ENCODE results near the gene DDX10.
"Not testable (repeated sequence)": the region's sequence is repeated elsewhere in the genome, so short reads cannot be mapped to it uniquely, and the experiment has no call there.

The DDX10 gene

DNA sequence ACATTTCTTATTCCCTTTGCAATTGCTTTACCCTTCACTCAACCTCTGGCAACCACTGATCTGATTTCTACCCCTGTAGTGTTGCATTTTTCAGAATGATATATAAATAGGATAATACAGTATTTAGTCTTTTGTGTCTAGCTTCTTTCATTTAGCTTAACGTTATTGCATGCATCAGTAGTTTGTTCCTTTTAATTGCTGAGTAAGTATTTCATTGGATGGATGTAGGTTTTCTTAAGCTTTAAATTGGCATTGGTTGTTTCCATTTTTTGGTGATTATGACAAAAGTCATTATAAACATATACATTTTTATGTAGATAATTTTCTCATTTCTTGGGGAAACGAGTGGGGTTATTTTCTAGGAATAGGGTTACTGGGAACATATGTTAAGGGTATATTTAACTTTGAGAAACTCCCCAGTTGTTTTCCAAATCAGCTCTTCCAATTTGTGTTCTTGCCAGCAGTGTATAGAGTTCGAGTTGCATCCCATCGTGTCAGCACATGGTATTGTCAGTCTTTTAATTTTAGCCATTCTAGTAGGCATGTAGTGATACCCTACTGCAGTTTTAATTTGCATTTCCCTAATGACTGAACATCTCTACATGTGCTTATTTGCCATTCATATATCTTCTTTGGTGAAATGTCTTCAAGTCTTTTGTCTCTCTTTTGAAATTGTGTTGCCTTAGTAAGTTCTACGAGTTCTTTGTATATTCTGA is 60.3 kb downstream of the DDX10 start:
- no peak for DNase-seq

DNA sequence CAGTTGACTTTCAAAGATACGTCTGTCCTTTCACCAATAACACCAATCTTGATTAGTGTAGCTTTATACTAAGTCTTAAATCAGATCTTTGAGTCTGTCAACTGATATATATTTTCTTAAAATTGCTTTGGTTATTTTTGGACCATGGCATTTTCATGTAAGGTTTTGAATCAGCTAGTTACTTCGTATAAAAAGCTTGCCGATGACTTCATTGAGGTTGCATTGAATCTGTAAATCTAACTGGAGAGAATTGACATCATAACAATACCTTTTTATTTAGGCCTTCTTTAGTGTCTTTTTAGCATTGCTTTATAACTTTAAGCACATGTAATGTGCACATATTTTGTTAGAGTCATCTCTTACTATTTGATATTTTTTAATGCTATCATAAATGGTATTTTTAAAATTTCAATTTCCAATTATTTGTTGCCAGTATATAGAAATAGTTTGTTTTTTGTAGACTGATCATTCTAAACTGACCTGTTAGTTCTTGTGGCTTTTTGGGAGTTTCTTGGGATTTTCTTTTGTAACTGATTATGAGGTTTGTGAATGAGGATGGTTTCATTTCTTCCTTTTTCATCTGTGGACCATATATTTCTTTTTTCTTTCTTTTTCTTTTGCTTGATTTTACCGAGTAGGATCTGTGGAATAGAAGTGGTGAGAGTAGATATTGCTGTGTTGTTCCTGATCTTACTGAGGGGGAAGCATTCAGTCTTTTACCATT is 61.4 kb downstream of the DDX10 start:
- no peak for DNase-seq

DNA sequence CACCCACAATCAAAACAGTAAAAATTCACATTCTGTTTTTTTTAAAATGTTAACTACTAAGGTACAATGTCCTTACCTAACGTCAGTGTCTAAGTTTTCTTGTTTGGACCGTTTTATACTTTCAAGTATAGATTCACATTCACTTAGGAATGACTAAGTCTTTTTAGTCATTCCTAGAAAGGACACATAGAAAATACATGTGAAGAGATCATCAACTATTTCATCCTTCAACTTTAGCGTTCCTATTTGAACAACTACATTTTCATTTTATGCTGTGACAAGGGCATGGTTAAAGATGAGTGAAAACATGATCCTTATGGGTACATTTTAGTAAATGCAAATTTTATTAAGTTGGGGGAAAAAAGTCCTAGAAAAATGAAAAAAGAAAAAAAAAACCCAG is 62.8 kb downstream of the DDX10 start:
- DNase-seq, result no peak

DNA sequence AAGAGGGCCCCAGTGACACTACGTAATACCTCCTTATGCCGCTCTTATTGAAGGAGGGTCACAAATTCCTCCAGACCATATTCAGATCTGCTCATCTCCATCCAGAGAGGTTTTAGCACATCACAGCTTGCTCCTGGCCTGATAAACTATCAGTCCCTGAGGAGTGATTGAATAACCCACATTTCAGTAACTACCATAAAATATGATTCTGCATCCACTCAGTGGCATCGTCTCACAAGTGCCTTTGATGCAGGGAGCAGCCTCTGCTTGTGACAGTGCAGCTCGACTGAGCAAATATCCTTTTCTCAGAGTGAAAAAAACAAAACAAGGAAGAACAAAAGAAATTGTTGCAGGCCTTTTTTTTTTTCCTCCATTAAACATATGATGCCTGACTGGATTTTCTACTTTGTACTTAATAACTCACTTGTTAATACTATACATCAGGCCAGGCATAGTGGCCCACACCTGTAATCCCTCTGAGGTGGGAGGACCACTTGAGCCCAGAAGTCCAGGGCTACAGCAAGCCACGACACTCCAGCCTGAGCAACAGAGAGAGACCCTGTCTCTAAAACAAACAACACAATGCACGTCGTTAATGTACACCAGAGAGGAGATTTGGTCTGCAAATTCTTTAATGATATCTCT is 64.5 kb downstream of the DDX10 start:
- no peak for DNase-seq

DNA sequence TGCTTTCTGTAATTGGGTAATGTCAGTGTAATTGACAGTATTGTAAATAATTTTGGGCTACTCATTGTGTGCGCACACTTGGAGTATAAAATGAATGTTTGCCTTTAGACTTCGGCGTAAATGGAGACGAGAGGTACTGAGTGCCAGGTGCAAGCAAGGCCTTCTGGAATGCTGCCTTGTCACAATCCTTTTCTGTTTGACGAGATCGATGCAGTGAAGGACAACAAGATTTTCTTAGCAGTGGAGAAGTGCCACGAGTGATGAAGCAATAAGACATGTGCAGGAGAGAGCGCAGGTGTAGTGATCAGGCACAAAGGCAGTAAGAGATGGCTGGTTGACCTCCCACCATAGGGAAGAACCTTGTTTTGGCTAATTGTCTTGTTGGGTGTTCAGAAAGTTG is 67.5 kb downstream of the DDX10 start:
- DNase-seq, result no peak

DNA sequence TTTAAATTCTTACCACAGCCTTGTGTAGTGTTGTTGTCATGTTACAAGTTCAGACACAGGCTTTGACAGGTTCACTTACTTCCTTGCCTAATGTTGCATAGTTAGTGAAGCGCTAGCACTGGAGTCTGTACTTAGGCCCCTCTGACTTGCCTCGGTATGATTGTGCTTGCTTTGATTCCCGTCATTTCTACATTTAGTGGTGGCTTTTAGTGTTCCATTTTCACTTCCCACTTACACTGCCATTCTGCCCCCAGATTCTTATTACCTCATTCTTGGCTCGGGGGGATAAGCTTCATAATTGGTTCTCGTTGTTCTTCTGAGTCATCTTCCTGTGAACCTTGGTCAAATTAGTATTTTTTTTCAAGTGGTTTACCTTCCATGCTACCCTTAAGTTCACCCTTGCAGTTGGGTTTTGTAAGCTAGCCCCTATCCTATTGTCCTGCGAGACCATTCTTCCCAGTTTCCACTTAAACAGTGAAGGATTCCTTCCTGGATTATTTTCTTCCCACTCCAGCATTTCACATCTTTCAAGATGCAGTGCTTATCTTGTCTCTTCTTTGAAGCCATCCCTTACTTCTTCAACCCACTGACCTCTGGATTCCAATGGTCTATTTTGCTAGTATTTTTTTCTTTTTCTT is 68.7 kb downstream of the DDX10 start:
- peak; percentile 39 for DNase-seq

DNA sequence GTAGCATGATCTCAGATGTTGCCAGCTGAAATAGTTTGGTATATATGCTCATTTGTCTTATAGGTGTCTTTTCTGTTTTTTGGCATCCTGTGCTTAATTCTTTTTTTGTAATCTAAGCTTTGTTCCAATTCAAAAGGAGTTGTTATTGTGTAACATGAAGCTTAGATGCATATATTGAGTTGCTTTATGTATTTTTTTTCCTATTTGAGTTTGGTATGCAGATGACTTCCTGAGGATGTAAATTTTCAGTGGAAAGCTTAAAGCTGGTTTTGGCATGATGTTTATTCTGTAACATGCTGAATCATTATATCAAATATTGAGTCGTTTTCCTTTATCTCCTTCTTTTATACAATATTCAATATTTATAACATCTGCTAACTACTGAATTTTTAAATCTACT is 69.4 kb downstream of the DDX10 start:
- DNase-seq, result no peak

DNA sequence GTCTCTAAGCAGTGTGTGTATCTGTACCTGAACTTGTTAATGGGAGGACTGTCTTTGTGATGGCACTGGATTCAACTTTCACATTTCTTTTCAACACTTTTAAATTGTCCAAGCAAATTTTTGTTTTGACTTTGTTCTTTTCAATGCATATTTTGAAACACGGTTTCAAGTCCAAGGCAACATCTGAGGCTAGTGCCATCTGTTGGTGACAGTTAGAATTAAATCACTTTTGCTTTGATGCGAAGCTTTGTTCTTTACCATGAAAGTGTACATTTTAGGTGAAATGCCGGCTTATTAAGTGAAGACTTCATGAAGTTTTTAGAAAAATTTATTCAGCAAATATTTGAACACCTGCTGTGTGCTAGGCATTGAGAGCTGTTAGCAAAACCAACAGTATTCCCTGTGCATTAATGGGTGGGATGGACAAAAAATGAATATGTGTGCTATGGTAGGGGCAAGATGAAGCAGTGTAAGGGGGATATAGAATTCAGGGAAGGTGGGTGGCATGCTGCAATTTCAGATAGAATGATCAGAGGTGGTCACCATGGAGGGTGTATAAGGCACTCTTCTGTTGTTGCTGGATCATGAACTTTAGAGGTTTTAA is 70.2 kb downstream of the DDX10 start:
- DNase-seq, result no peak

DNA sequence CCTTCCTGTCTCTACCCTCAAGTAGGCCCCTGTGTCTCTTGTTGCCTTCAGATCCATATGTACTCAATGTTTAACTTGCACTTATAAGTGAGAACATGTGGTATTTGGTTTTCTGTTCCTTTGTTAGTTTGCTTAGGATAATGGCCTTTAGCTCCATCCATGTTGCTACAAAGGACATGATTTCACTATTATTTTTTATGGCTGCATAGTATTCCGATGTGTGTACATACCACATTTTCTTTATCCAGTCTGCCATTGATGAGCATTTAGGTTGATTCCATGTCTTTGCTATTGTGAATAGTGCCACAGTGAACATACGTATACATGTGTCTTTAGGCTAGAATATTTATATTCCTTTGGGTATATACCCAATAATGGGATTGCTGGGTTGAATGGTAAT is 75.3 kb downstream of the DDX10 start:
- not testable (repeated sequence) for DNase-seq

DNA sequence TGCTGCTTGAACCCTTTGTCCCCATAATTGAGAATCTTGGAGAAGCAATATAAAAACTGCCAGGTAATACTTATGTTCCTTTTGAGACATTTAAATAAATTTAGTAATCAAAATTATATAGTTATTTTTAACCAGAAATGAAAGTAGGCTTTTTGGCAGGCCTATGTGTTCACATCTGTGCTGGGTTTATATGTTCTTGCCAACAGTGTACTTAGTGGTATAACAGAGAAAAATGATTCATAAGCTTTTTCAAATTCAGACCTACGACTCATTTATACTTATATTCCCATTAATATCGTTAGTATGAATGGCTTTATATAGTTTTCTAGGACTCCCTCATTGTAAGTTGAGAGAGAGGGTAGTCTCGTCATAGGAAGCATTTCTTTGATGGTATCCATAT is 79.0 kb downstream of the DDX10 start:
- DNase-seq, result no peak

DNA sequence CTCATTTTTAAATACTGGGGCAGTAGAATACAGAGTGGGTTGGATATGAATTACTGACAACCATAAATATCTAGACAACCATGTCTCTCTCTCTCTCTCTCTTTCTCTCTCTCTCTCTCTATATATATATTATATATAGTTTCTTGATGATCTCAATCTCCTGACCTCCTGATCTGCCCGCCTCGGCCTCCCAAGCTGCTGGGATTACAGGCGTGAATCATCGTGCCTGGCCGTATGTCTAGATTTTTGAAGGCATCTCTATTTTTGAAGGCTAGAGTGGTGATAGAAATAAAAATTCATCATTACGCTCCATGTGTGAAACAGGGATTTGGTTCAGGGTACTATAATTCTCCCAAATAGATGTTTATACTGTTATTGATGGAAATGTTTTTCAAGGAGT is 84.1 kb downstream of the DDX10 start:
- no peak for DNase-seq

DNA sequence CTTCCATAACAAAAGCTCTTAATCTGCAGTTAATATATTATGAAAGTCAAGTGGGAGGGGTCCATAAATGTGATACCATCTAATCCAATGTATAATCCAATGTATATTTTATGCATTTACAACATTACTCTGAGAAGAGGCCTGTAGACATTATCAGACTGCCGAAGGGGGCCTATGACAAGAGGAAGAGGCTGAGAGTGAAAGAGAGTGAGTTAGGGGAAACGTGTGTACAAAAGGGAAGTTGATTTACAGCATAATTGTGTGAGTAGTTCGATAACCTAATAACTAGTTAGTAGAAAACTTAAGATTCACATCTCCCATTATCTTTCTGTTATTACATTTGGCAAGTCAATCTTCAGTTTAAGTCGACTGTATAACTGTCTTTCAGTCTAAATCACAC is 86.6 kb downstream of the DDX10 start:
- DNase-seq, result no peak

DNA sequence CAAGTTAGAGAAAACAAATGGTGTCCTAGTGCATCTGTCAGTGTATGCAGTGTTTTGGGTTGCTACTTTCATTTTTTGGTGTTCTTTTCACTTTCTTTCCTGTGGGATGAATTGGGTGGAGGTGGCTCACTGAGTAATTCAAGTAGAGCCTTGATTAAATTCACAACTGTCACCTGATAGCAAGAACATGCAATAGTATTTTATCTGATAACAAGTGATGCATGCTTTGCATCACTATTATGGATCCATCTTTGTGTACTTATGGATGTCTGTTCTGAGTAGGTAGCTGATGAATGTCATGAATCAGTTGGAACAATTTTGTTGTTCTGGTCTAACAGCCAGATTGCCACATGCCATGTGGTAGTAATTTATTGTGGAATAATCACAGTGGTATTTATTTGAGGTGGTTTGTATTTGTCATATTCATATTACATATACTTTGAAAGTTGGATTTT is 87.5 kb downstream of the DDX10 start:
- DNase-seq, result no peak

DNA sequence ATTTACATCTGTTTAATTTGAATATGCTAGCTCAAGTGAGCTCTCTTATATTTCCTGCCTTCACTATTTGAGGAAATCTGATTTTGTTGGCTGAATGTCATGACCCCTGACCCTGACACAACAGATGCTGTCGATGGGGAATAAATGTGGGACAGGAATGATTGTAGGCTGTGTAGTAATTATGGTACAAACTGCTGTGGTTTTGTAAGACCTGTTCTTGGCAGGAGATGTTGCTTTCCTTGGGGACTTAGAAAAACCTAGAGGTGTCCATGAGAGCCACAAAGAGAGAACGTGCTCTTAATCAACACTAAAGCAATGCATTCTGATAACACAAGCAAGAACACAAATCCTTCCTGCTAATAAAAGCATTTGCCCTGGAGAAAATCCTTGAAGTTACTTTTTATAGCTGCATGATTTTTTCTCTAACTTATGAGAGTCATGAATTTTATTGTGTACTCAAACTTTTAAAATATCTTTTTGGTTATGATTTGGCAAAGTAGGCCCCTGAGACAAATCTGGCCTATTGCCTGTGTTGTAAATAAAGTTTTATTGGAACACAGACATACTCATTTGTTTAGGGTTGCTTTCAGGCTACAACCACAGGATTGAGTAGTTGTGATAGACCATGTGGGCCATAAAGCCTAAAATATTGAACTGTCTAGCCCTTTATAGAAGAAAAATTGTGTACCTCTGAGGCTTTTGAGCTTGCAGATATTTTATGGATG is 90.2 kb downstream of the DDX10 start:
- no peak for DNase-seq

DNA sequence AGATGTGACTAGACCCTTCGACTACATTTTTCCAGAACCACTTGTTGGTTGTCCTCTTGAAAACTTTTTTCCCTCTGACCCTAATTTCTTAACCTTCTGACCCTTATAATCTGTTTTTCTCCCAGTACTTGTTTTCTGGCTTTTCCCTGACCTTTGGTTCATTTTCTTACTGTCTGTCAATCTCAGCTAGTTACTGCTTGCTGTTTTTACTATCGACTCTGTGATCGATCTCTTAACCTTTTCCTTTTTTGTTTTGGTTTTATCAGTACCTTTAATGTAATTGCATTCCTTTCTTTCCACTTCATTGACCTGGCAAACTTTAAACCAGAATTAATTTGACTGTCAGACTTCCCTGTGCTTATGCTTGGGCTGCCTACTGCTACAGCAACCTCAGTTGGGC is 92.8 kb downstream of the DDX10 start:
- no peak for DNase-seq

DNA sequence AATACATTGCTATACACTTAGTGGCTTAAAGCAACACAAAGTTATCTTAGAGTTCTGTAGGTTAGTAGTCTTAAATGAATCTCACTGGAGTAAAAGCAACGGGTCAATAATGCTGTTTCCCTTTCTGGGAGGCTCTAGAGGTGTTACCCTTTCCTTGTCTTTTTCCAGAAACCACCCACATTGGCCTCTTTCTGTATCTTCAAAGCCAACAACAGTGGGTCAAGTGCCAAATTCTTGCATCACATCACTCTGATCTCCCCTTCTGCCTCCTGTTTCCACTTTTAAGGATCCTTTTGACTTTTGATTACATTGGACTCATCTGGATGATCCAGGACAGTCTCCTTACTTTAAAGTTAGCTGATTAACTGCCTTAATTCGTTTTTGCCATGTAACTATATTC is 93.6 kb downstream of the DDX10 start:
- no peak for DNase-seq

DNA sequence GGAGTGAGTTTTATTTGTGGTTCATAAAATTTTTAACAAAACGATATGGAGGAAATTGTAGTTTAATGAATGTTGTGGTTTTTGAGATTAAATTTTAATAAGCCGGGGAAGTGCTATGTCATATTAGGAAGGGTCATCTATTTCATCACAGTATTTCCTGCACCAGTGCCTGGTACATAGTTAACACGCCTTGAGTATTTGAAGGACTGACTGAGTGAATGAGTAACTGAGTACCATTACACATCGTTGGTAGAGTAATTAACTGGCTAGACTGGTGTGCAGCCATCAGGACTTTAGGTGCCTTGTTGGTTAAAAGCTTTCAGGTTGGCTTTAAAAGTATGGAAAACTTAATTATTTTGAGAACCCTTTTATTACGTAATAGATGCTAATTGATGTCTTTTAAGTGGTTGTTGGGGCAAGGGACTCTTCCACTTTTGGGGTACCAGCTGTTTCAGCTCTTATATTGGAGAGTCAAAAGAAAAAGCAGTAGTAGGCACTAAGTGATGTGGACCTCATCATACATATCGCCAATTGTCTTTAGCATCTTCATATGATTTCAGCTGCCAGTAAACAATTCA is 101.8 kb downstream of the DDX10 start:
- no peak for DNase-seq

DNA sequence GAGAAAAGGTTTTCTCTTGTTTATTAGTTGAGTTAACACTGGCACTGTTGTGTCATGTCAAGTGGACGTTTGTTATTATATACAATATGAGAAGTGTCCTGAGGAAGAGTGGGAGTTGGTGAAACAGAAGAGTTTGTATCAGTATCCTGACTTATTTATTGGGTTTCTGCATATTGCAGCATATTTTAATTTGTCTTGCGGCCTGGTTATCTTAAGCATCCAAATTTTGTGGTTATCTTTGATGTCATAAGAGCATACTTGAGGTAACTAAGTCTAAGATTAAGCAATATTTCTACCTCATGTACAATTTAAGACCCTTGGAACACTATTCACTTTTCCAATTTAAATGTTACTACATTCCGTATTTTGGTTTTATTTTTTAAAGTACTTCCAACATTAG is 103.5 kb downstream of the DDX10 start:
- no peak for DNase-seq

DNA sequence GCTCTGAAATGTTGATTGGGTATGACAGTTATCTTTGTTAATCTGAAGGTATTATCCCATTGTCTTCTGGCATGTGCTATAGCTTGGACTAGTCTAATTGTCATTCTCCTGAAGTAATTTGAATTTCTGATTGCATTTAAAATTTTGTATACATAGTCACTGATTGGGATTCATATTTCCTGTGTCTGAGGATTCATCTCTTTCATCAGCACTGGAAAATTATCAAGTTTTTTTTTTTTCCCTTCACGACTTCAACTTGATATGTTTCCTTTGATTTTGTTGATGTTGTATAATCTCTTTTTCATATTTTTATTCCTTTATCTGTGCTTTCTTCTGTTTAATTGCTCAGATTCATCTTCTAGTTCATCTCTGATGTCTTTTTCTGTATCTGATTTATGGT is 104.1 kb downstream of the DDX10 start:
- DNase-seq, result no peak

DNA sequence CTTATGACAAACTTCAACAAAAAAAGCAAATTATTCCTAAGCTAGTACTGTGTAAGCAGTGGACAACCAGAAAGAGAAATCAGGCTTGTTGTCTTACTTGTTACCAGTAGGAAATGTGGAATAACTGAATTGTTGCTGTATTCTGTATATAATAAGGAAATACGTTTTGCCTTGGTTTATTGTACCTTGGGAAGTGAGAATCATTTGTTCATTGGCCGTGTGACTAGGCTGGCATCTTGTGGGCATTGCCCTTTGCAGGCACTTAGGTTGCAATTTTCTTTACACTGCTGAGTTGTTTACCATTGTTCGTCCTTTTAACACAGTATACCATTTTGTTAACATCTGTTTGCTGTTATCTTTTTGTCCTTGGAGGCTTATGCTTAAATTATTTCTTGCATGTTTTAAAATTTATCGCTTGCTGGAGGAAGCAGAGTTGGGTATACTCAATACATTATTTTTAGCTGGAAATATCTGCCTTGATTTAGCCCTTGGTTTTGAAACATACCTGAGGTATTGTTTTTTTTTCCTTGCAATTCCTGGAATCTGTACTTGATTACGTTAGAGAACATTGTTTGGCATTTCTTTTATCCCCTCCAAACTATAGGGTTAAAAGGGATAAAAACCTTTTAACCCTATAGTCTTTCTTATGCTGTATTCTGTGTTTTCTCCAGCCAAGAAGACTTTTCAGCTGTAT is 109.3 kb downstream of the DDX10 start:
- DNase-seq, result no peak

DNA sequence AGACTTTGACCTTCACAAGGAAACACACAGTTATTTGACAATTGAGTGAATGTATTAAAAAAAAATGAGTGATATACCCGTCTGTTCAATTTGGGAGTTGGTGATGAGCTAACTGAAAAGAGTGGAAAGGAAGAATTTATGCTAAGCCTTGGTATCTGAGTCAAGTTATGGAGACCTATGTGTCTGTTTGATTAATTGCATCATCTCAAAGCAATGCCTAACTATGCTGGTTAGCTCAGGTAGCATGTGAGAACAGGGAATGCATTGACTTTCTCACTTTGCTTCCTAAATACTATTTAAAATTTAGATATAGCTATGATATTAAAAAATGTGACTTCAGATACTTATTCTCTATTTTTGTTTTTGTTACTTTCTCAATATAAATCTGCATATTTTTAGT is 110.5 kb downstream of the DDX10 start:
- no peak for DNase-seq

DNA sequence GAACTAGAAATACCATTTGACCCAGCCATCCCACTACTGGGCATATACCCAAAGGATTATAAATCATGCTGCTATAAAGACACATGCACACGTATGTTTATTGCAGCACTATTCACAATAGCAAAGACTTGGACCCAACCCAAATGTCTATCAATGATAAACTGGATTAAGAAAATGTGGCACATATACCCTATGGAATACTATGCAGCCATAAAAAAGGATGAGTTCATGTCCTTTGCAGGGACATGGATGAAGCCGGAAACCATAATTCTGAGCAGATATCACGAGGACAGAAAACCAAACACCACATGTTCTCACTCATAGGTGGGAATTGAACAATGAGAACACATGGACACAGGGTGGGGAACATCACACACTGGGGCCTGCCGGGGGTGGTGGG is 114.3 kb downstream of the DDX10 start:
- DNase-seq, result not testable (repeated sequence)

Measured in stimulated activated naive CD4-positive, alpha-beta T cell treated with Interleukin-2 at 50 U/mL for 16 hours (primary cell).